NCI-H187 (cell line): Measurements from ENCODE around the gene PDCL3.

ENCODE experiments used
- DNase-seq, 2 experiments: peaks; one replicate each; lab custom pipeline; 2025; lab: John Stamatoyannopoulos, UW

The PDCL3 gene

DNA sequence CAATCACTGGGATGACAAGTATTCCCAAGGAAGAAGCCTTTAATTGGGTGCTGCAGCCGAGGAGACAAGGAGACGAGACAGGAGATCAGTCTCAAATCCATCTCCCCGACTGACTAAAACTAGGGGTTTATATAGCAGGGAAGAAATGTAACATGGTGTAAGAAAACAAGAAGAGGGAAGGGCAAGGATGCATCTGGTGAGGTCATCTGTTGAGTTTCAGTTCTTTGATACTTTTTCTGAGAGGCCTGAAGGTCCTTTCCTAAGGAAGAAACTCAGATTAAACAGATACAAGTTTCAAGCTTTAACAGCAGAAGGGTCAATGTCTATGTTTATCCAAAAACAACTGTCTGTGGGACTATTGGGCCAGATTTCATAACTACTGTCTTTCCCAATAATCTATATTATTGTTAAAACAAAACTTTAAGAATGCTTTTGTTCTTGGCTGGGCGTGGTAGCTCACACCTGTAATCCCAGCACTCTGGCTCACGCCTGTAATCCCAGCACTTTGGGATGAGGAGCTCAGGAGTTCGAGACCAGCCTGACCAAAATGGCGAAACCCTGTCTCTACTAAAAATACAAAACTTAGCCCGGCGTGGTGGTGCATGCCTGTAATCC lies 2.5 kb upstream of the PDCL3 start:
- DNase-seq, result no peak

DNA sequence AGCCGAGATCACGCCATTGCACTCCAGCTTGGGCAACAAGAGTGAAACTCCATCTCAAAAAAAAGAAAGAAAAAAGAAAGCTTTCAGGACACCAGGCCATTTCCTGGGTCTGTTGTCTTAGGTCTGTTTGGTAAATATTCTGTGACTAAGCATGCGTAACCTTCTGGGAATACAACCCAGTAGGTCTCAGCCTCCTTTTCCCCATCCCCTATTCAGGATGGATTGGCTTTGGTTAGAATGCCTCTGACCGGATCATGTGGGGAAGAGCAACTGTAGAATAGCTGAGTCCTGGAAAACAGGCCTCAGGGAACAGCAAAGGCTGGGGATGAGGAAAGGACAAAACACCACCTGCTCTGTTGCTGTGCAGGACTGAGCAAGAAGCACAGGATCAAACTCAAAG lies 1.6 kb upstream of the PDCL3 start:
- no peak for DNase-seq

DNA sequence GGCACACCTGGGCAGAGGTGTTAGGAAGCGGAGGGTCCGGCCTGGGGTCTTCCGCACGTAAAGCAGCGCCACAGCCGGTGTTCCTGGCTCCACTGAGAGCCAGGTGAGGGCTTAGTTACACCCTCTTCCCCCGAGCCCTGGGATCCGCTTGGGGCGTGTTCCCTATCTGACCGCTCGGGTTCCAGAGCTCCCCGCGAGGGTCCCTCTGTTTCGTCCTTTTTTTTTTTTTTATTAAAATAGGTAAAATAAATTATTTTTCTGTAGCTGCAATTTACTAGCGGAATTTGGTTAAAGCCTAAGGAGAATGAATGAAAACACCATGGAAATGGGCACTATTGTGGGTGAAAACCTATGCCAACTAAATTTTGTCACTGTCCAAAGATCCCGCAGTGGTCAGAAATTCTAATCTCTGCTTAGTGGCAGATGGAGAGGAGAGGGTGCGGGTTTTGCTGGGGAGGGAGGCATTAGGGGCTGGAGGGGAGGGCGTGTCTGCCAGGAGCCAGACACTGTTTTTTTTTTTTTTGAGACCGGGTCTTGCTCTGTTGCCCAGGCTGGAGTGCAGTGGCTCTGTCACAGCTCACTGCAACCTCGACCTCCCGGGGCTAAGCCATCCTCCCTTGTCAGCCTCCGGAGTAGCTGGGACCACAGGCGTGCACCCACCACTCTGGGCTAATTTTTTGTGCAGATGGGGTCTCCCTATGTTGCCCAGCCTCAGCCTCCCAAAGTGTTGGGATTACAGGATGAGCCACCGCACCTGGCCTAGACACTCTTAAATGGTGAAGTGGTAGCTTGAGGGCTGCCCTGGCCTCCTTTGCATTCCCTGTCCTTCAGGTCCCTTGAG lies 834 bp downstream of the PDCL3 start:
- no peak for DNase-seq

DNA sequence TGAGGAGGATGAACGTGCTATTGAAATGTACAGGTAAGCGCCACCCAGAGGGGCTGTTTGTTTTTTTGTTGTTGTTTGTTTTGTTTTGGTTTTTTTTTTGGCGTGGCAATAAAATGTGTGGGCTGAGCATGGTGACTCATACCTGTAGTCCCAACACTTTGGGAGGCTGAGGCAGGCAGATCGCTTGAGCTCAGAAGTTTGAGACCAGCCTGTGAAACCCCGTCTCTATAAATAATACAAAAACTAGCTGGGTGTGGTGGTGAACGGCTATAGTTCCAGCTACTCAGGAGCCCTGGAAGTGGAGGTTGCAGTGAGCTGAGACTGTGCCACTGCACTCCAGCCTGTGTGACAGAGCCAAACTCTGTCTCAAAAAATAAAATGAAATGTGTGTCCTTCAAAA lies 6.2 kb downstream of the PDCL3 start:
- DNase-seq, result no peak

DNA sequence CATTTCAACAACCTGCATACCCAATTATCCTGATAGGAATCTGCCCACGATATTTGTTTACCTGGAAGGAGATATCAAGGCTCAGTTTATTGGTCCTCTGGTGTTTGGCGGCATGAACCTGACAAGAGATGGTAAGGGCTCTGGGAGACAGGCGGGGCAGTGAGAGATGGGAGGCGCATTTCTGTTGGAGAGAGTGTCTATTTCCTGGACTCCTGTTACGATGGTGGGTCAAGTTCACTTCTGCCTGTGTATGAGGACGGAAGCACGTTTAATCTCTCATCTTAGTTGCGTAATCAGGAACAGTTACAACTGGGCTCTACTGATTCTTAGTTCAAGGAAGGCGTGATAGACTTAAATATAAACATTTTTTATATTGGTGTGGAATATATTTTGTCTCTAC lies 8.9 kb downstream of the PDCL3 start:
- no peak for DNase-seq

DNA sequence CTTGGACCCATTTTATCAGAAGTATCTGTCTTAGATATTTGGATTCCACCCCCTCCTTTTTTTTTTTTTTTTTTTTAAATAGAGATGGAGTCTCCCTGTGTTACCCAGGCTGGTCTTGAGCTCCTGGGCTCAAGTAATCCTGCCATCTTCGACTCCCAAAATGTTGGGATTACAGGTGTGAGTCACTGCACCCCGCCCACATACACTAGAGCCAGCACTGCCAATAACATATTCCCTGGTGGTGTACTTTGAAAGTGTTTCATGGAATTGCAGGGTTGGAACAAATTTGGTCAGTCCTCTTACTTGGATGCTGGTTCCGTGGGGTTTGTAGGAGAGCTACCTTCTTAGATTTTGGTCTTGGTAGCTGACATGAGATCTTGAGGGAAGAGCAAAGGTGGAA lies 15.0 kb downstream of the PDCL3 start:
- no peak for DNase-seq

DNA sequence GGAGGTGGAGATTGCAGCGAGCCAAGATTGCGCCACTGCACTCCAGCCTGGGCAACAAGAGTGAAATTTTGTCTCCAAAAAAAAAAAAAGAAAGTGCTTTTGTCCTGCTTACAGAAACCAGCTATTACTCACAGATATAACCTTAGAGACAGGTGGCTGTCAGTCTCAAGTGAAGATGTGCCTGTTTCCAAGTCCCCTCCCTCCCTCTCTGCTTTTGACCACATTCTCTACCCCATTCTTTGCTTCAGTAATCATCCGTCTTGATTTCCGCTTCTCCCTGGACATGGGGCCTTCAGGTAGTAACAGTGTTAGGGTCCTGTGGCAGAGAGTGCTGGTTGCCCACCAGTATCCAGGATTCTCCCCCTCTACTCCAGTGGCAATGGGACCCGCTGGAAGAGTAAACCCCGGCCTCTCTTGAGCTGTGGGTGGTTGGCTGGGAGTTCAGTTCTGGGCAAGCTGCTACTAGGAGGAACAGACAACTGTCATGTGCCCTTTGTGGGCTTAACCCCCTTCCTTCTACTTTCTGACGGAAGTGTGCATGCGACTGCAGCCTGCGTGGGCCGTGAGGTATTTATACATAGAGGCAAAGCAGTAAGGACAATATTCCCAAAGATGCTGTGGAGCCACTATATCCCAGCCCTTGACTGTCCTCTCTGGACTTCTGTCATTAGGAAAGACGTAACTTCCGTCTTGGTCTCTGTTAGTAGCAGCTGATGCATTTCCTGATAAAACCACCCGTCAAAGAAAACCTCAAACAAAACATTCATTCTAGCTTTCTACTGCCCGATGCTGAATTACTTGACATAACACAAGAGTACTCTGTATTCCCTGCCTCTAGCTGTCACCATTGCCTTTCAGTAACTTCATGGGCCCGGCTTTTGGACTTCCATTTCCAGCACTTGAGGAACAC lies 17.8 kb downstream of the PDCL3 start:
- no peak for DNase-seq

DNA sequence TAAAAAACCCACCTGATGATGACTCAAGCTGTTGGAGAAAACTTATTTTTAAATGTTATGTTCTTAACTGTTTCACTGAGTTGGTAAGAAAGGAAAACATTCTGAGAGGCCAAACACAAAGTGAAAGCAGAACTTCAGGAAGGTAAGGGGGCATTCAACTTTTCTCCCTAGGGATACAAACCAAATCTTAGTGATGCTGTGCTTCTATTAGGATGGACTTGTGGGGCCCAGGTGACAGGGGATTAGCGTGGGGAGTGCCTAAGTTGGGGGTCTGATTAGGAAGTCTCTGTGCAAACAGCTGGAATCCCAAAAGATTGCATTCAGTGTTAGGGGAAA lies 18.5 kb downstream of the PDCL3 start:
- DNase-seq, result no peak

DNA sequence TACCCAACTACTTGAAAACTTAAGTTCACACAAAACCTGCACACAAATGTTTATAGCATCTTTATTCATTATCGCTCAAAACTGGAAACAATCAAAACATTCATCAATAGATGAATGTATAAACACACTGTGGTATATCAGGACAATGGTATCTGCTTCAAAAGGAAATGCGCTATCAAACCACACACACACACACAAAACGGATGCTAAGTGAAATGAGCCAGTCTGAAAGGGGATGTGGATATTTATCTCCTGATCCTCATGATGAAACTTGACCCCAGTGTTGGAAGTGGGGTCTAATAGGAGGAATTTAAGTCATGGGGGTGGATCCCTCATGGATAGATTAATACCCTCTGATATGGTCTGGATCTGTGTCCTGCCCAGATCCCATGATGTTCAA lies 22.0 kb downstream of the PDCL3 start:
- no peak for DNase-seq

DNA sequence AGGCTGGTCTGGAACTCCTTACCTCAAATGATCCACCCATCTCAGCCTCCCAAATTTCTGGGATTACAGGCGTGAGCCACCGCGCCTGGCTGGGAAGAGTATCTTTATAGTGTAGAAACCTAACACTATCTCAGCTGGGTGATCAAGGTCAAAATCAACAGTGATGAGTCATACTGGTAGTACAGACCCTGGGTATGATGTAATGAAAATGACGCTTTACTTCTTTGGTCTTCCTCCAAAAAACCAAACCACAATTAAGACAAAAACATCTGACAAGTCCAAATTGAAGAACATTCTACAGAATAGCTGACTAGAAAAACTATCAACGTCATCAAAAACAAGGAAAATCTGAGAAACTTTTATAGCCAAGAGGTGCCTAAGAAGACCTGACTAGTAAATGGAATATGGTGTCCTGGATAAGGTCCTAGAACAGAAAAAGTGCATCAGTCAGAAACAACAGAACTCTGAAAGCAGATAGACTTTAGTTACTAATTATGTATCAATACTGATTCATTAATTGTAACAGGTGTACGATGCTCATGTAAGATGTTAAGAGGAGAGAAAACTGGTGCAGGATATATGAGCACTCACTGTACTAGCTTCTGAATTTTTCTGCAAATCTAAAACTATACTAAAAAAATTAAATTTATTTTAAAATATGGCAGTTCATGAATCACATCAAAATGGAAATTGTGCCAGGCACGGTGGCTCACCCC lies 25.4 kb downstream of the PDCL3 start:
- no peak for DNase-seq

DNA sequence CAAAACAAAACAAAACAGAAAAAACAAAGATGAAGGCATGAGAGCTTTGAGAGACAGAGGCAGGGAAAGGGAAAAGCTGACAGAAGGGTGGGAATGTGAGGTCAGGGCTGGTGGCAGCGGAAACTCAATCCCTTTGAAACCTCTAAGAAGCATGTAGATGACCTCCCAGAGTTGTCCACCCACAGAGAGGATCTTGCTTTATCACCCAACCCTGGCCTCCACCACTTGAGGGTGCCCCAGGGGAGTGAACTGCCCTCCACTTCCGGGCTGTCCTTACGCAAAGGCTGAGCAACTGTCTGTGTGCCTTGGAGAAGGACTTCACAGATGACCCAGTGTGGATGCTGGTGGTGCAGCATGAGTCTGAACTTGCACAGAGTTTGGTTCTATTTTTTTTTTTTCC lies 26.7 kb downstream of the PDCL3 start:
- no peak for DNase-seq

DNA sequence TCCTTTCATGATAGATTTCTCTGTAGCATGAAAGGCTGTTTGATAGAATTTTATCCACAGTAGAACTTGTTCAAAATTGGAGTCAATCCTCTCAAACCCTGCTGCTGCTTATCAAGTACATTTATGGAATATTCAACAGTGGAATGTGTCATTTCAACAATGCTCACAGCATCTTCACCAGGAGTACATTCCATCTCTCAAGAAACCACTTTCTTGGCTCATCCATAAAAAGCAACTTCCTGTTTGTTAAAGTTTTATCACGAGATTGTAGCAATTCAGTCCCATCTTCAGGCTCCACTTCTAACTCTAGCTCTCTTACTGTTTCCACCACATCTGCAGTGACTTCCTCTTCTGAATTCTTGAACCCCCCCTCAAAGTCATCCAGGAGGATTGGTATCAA lies 29.4 kb downstream of the PDCL3 start:
- DNase-seq, result no peak

DNA sequence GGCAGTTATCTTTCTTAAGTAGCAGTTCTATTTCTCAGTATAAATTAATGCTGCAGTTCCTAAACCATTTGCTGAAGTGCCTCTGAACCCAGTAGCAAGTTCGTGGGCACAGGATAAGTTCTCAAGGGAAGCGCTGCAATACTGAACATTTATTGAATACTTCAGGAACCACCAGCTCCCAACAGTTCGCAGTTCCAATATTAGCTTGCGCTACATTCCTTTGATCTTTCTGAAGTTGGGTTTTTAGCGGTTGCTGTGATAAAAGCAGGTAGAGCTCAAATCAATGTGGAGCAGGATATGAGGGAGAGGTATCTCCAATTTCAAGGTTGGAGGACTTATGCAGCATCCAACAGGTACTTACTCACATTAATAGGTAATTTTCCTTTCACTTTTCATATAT lies 33.7 kb downstream of the PDCL3 start:
- DNase-seq, result no peak

DNA sequence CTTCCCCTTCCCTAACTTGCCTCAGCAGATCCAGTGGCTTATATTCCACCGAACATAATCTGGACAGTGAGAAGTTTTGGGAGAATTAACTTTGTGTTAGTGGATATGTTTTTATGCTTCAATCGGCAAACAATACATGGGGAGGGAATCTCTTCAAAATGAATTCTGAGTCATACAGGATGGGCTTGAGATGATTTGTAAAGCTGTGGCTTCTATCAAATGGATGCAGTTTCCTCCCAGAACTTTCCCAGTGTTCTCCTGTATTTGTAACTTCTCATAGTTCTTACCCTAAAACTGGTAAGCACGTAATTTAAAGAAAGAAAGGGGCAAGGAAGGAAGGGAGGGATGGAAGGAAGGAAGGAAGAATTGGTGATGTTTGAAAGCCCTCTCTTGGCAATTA lies 36.8 kb downstream of the PDCL3 start:
- no peak for DNase-seq

DNA sequence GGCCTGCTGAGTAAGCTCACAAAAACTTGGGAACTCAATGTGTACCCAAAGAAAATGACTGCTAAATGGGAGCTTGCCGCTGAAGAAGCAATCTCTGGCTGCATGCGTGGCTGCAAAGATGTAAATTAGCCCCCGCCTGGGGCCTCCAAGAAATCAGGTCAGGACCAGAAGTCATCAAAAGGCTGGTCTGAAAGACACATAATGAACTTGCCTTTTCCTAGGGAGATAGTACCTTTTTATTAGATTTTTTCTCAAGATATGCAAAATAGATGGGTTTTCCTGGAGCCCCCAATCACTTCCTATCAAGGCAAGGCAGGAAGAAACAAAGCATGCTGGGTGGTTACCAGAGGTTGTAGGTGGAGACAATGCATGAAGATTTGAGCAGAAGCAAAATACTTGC lies 38.9 kb downstream of the PDCL3 start:
- no peak for DNase-seq

DNA sequence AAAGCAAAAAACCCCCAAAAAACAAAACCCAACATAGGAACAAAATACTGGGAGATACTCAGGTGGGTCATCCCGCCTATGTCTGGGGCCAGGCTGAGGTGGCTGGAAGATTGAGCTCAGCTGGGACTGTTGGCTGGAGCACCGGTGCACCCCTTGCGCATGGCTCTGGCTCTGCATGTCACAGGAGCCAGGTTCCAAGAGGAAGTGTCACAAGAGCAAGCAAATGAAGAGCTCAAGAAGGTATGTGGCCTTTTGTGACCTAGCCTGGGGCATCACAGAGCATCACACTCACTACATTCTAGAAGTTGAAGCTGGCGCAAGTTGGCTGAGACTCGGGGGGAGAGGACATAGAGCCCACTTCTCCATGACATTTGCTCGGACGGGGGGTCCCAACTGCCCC lies 40.6 kb downstream of the PDCL3 start:
- DNase-seq, result no peak

DNA sequence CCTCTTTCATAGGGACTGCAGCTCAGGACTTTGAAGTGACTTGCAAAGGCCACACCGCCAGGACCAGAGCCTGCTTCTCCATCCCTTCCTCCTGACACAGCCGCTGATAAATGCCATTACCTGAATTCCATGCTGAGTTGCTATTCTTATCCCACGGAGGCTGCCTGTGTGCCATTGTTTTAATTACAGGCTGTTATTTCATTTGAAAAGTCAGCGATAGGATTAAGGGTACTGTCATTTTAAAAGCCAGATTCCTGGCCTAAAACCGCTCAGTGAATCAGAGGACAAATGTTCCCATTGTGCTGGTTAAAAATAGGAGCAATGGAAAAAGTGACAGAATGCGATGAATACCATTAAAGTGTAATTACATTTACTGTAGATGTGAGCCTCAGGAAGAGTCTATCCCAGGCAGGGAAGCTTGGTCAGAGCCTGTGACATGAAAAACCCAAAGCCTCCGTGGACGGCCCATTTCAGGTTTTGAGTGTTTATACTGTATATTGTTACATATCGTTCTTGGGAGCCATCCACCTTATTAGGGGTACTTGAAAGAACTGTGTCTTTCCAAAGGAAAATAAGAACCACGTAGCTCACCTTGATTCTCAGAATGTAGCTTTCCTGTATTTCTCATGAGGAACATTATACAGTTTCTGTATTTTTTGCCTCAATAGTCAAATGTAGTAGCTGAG lies 41.3 kb downstream of the PDCL3 start:
- no peak for DNase-seq

DNA sequence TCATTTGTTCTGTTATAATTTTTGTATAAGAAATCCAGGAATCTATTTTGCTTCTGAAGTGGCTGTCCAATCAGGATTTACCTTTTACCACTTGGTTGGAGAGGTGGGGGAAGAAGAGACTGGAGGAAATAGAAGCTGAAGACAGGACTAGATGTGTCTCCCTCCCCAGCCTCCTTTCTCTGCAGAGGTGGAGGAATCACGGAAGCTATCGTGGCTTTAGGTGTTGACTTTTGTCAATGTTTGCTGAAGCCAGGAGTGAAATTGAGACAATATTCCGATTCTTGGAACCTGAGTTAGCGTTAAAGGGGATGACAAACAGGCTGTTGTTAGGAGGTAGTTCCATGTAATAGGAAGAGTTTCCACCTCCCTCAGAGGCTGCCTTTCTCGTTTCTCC lies 43.5 kb downstream of the PDCL3 start:
- DNase-seq, result no peak

DNA sequence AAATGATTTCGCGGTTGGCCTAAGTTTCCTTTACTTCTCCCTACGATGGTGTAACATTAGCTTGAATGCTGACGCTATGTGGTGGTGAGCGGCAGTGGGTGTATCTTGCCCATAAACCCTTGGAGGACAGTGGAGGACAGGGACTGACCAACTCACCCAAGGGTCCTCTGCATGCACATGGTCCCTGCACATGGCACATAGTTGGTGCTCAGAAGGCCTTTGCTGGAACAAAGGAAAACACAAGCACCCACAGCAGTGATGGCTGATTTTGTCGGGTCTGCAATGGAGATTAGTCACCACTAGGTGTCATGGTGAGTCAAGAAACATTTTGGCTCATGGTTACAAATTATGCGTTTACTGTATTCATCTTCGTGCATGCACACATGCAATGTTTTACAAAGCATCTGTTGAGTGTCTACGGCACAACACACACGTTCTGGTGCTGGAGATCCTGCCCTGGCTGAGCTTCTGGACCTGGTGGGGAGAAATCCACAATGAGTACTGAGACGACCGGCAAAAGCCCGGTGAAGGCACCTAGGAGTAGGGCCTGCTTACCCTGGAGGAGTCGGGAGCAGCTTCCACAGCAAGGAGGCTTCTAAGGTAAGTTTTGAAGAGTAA lies 44.0 kb downstream of the PDCL3 start:
- no peak for DNase-seq

DNA sequence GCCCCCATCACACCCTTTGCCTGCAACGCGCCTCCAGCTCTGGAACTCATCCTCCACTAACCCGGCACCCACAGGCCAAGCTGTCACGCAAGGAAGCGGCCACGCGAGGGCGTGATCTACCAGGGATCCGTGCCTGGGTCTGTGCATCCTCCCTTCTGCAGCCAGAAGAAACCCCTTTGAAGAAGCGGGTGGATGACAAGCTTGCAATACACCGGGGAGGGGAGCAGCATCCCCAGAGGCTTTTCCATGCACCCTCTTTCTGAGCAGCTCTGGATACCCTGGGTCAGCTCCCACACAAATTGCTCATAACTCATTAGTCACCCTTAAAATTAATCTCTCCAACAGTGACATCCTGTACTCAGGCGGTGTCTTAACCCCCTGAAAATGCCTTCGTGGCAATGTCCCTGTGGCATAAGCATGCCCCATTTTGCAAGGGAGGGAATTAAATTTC lies 47.6 kb downstream of the PDCL3 start:
- no peak for DNase-seq
